Stomach (tissue), 9 donors: ENCODE measurements around the gene ZNRD2. TPM values are rescaled to one million over a fixed set of nuclear protein-coding genes. Genes with fewer than 3 reads are reported as not detected.

Experiments used
- DNase-seq, 2 donors: peaks; one replicate each; pipeline versions ENCODE4 v3.0.0 to v3.0.0-alpha.2; 2013 to 2019
- H3K27ac ChIP-seq, 5 donors: fragments of 200-600 bp in 4 of 5; sonication (generic) in 4 of 5; one replicate each; pipeline ENCODE4 v1.5.1; 2013 to 2019; ENCODE audit warnings: mild to moderate bottlenecking in 1 of 5, moderate library complexity in 1 of 5
- H3K27me3 ChIP-seq, 3 donors: fragments of 200-600 bp; sonication (generic); one replicate each; pipeline ENCODE4 v1.5.1; 2017 to 2019; ENCODE audit warnings: mixed run types in 1 of 3
- H3K36me3 ChIP-seq, 4 donors: fragments of 200-600 bp; sonication (generic); 1 replicate in 3 of 4; 2 replicates in 1 of 4; pipeline ENCODE4 v1.5.1; 2016 to 2019
- H3K4me1 ChIP-seq, 4 donors: fragments of 200-600 bp; sonication (generic); one replicate each; pipeline ENCODE4 v1.5.1; 2016 to 2019
- H3K4me3 ChIP-seq, 4 donors: fragments of 200-600 bp; sonication (generic) in 3 of 4; one replicate each; pipeline ENCODE4 v1.5.1; 2016 to 2019; ENCODE audit warnings: mild to moderate bottlenecking in 1 of 4
- H3K9me3 ChIP-seq, 4 donors: fragments of 200-600 bp; sonication (generic); one replicate each; pipeline ENCODE4 v1.5.1; 2016 to 2019
- CTCF ChIP-seq, 7 experiments: fragments of 450-650 bp in 4 of 7; fragments of 200-600 bp in 3 of 7; sonication (generic) in 3 of 7; IDR thresholded peaks; one replicate each; pipeline ENCODE4 v1.5.1; 2016 to 2019; ENCODE audit warnings: antibody characterized with exemption in 7 of 7, control low read depth in 2 of 7, mild to moderate bottlenecking in 1 of 7
- EP300 ChIP-seq: sonication (generic); formaldehyde crosslinking; IDR thresholded peaks from one replicate; pipeline ENCODE4 v1.6.1; 2017; ENCODE audit warnings: antibody characterized with exemption
- POLR2A ChIP-seq, 4 donors: fragments of 450-650 bp; IDR thresholded peaks; one replicate each; pipeline ENCODE4 v1.6.1; 2016; ENCODE audit warnings: antibody characterized with exemption in 4 of 4, control low read depth in 2 of 4, mild to moderate bottlenecking in 1 of 4, moderate library complexity in 1 of 4
- POLR2AphosphoS5 ChIP-seq, 3 donors: sonication (generic); formaldehyde crosslinking; IDR thresholded peaks; one replicate each; pipeline ENCODE4 v1.6.1; 2016; ENCODE audit warnings: antibody characterized with exemption in 3 of 3
- WGBS, 5 donors: extraction: QIAGEN DNeasy Blood & Tissue Kit in 3 of 5; methylation state at CpG; one replicate each; pipeline versions ENCODE4 v1.1.5 to v1.1.7; 2013 to 2018; 5-methylcytosine and 5-hydroxymethylcytosine counted together
- intact Hi-C: fragments of 100-400 bp; cut with DNase I; formaldehyde crosslinking; loops from one replicate; pipeline ENCODE4 v1.15.1; 2023; ENCODE audit warnings: low total_unique reads
- polyA plus RNA-seq, 3 donors: library from polyadenylated mRNA; stranded (reverse); fragments of 200-250 nt; gene quantifications; one replicate each; pipeline ENCODE4 v1.2.3, GENCODE V29; 2013
- total RNA-seq, 5 donors: library from RNA; depleted of rRNA; stranded (reverse); fragments of >200 nt; gene quantifications; one replicate each; pipeline versions ENCODE4 v1.1.0 to v1.2.3, GENCODE V29; 2014 to 2016
- donor health status: healthy with polysubstance abuse.
- donor health status: Bipolar disorder and iron deficiency.
- donor health status: healthy.

The ZNRD2 gene
- total and polyA plus RNA-seq, 8 donors: 17.7 to 99.1 (median 51.8) TPM

GRCh38 chr11:65579291-65579690, 9.0 kb downstream of the ZNRD2 start:
- H3K27me3 ChIP-seq: no peaks in the 10 kb centered on the region
- peaks cover 38 to 75% (median 49%) of the 10 kb centered on the region in 4 donors for H3K4me1 ChIP-seq
- TF ChIP-seq POLR2A (IDR thresholded peaks at IDR 0.05) (no peak), CTCF (IDR thresholded peaks at IDR 0.05) (no peak), POLR2AphosphoS5 (IDR thresholded peaks at IDR 0.05) (no peak), EP300 (no peak)
- peak overlapping the region in 2 of 5 donors; percentile 95 to 97 for H3K27ac ChIP-seq
- H3K36me3 ChIP-seq: peaks cover 38 to 59% (median 55%) of the 10 kb centered on the region in 4 donors
- no peak overlapping the region for H3K4me3 ChIP-seq
- DNase-seq: no peak
- intact Hi-C loops: no loop called here
- no peaks in the 10 kb centered on the region for H3K9me3 ChIP-seq
- 74 to 92% (median 81%) methylated on average over 4 of the region's 4 CpGs for WGBS, 5 donors

- no peak overlapping the region for H3K4me3 ChIP-seq
- H3K4me1 ChIP-seq: peaks cover 40 to 75% (median 47%) of the 10 kb centered on the region in 4 donors
- no peak for DNase-seq
- intact Hi-C loops: no loop called here
- 88 to 92% (median 92%) methylated on average over 10 to 19 of the region's 19 CpGs for WGBS, 5 donors
- TF ChIP-seq EP300 (no peak), CTCF (IDR thresholded peaks at IDR 0.05) (no peak), POLR2AphosphoS5 (IDR thresholded peaks at IDR 0.05) (no peak), POLR2A (IDR thresholded peaks at IDR 0.05) (no peak)
- H3K27me3 ChIP-seq: no peaks in the 10 kb centered on the region
- no peaks in the 10 kb centered on the region for H3K9me3 ChIP-seq
- H3K36me3 ChIP-seq: peaks cover 44 to 68% (median 62%) of the 10 kb centered on the region in 4 donors
- peak overlapping the region in 2 of 5 donors; percentile 1 to 52 for H3K27ac ChIP-seq
These were observed 9.9 kb downstream of the ZNRD2 start for GRCh38 chr11:65580031-65580692.

- no peaks in the 10 kb centered on the region for H3K27me3 ChIP-seq
- H3K9me3 ChIP-seq: no peaks in the 10 kb centered on the region
- TF ChIP-seq POLR2A (IDR thresholded peaks at IDR 0.05) (no peak), EP300 (no peak), POLR2AphosphoS5 (IDR thresholded peaks at IDR 0.05) (no peak), CTCF (IDR thresholded peaks at IDR 0.05) (no peak)
- no peak overlapping the region for H3K4me3 ChIP-seq
- H3K27ac ChIP-seq: peak overlapping the region in 2 of 5 donors; percentile 1 to 52
- WGBS, 5 donors: 87 to 96% (median 92%) methylated on average over 8 of the region's 8 CpGs
- H3K36me3 ChIP-seq: peaks cover 48 to 74% (median 68%) of the 10 kb centered on the region in 4 donors
- DNase-seq: no peak
- H3K4me1 ChIP-seq: peaks cover 39 to 76% (median 46%) of the 10 kb centered on the region in 4 donors
- intact Hi-C loops: no loop called here
These were observed 10.5 kb downstream of the ZNRD2 start for GRCh38 chr11:65580756-65581155.

- Histone ChIP-seq H3K9me3 (no peaks in the 10 kb centered on the region), H3K27me3 (no peaks in the 10 kb centered on the region), H3K36me3 (peaks cover 48 to 85% (median 76%) of the 10 kb centered on the region in 4 donors), H3K4me1 (peaks cover 30 to 80% (median 48%) of the 10 kb centered on the region in 4 donors), H3K4me3 (no peak overlapping the region), H3K27ac (peak overlapping the region in 2 of 5 donors; percentile 18 to 52)
- 84 to 92% (median 89%) methylated on average over 3 of the region's 3 CpGs for WGBS, 5 donors
- TF ChIP-seq POLR2AphosphoS5 (IDR thresholded peaks at IDR 0.05) (no peak), CTCF (IDR thresholded peaks at IDR 0.05) (no peak), POLR2A (IDR thresholded peaks at IDR 0.05) (no peak), EP300 (no peak)
- no peak for DNase-seq
- intact Hi-C loops: no loop called here
These were observed 11.7 kb downstream of the ZNRD2 start for GRCh38 chr11:65581928-65582327.
